HG02970 (cell line): ENCODE results near the gene RPS6KA4.

Experiments used
- ATAC-seq: cut with Tn5 transposase; IDR thresholded peaks from one replicate; pipeline ENCODE4 v1.9.1; 2021; ENCODE audit warnings: mild to moderate bottlenecking, moderate library complexity, moderate number of reproducible peaks; ENCODE audit not compliant: unreplicated experiment, low FRiP score

RPS6KA4 gene

DNA sequence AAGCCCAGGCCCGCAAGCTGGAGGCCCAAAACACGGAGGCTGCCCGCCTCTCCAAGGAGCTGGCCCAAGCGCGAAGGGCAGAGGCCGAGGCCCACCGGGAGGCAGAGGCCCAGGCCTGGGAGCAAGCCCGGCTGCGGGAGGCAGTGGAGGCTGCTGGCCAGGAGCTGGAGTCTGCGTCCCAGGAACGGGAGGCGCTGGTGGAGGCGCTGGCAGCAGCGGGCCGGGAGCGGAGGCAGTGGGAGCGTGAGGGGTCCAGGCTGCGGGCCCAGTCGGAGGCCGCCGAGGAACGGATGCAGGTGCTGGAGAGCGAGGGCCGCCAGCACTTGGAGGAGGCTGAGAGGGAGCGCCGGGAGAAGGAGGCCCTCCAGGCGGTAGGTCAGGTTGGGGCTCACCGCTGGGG, 14.2 kb upstream of the RPS6KA4 start:
- no peak for ATAC-seq

- ATAC-seq, result no peak
Measured at GRCh38 chr11:64347193-64347867, 11.6 kb upstream of the RPS6KA4 start.

- no peak for ATAC-seq
Measured at GRCh38 chr11:64348383-64349024, 10.5 kb upstream of the RPS6KA4 start.

DNA sequence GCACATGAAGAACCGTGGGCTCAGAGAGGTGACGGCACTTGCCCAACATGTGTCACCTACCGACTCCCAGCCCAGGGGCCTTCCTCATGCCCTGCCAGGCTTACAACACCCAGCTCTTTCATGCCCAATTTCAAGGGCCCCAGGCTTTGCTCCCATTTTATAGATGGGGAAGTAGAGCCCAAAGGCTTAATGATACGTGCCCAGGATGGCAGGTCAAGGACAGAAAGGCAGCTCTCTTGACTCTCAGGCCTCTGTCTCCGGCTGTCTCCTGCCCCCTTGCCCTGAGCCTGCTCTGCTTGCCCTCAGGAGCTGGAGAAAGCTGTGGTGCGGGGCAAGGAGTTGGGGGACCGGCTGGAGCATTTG, 10.0 kb upstream of the RPS6KA4 start:
- no peak for ATAC-seq

GRCh38 chr11:64349404-64349803, 9.6 kb upstream of the RPS6KA4 start:
- no peak for ATAC-seq

DNA sequence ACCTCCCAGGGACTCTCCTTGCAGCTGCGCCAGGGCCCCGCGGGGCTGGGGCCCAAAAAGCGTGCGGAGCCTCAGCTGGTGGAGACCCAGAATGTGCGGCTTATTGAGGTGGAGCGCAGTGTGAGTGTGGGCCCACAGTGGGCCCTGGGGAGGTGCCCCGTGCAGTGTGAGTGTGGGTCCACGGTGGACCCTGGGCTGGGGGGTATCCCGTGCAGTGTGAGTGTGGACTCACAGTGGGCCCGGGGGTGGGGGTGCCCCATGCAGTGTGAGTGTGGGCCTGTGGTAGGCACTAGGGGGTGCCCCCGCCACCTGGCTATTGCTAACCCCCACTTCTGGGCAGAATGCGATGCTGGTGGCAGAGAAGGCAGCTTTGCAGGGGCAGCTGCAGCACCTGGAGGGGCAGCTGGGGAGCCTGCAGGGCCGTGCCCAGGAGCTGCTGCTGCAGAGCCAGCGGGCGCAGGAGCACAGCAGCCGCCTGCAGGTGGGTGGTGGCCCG, 7.8 kb upstream of the RPS6KA4 start:
- no peak for ATAC-seq

- no peak for ATAC-seq
Measured at GRCh38 chr11:64352099-64352994, 6.6 kb upstream of the RPS6KA4 start.

- no peak for ATAC-seq
Measured at GRCh38 chr11:64352995-64353714, 5.8 kb upstream of the RPS6KA4 start.

- ATAC-seq, result no peak
Measured at GRCh38 chr11:64353715-64354506, 5.1 kb upstream of the RPS6KA4 start.

GRCh38 chr11:64355078-64355940, 3.7 kb upstream of the RPS6KA4 start:
- no peak for ATAC-seq

GRCh38 chr11:64356498-64357411, 2.2 kb upstream of the RPS6KA4 start:
- ATAC-seq, result no peak

DNA sequence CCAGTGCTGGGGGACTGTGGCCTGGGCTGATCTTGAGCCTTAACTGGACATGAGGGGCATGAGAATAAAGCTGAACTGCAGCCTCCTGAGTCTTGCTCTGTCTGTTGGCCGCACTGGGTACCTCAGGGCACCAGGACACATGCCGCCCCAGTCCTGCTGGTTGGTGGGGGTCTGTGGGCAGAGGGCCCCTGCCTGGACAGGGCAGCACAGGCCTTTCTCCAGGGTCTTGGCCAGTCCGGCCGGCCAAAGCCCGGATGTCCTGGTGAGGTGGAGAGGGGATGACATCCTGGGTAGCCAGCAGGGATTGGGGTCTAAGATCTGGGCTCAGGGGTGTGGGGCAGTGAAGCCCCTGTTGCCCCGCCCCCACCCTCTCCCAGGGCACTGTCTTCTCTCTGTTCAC, 1.5 kb upstream of the RPS6KA4 start:
- ATAC-seq, result no peak

GRCh38 chr11:64357904-64358535, 942 bp upstream of the RPS6KA4 start:
- ATAC-seq, result no peak

DNA sequence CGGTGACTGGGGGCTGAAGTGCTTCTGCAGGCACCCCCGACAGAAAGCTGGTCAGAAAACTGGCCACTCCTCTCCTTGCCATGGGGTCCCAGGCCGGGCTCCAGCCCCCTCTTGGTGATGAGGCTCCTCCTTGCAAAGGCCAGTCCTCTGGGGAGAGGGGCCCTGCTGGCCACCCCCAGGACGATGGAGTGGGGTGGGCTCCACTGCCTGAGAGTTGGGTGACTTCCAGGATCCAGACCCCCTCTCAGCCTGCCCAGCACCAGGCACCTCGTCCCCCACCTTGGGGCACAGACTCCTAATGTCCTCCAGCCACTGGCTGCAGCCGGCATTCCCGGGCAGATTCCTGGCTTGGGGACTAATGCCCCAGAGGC, 441 bp upstream of the RPS6KA4 start:
- no peak for ATAC-seq

DNA sequence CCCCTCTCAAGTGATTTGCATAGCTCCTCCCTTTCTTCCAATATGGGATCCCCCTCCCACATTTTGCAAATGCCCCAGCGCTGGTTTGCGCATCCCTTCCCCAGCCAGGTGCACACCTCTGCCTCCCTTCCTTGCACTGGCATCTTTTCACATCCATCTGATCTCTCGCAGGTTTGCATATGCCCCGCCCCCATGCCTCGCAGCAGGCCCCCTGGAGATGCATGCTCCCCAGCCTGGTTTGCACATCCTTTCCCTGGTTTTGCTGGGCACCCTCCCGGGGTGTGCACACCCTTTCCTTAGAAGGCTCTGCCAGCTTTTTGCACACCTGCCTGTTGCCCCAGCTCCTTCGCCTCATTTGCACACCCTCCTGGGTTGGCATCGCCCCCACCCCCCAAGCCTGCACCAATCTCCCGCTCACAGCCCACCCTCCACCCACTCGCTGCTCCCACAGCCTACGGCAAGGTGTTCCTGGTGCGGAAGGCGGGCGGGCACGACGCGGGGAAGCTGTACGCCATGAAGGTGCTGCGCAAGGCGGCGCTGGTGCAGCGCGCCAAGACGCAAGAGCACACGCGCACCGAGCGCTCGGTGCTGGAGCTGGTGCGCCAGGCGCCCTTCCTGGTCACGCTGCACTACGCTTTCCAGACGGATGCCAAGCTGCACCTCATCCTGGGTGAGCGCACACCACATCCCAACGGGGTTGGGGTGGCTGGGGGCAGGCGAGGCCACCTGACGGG, 917 bp downstream of the RPS6KA4 start:
- no peak for ATAC-seq

DNA sequence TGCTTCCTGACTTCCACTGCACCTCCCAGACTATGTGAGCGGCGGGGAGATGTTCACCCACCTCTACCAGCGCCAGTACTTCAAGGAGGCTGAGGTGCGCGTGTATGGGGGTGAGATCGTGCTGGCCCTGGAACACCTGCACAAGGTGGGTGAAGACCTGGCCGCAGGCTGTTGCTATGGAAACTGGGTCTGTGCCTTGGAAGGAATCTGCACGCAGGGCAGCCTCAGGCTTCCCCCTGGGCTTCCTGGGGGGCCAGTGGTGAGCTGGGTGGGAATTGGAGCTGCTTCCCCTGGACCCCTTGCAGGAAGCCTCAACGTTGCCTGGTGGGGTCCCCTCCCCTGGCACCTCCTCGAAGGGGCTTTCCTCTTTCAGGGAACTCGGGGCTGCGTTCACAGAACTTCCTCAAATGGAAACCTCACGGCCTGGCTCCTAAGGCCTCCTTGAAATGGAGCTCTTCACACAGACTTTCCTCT, 1.5 kb downstream of the RPS6KA4 start:
- ATAC-seq, result no peak

- no peak for ATAC-seq
Measured at GRCh38 chr11:64361659-64362058, 2.7 kb downstream of the RPS6KA4 start.
